GM18502 (cell line): ENCODE results near the gene PIGN.

Experiments
- ATAC-seq: cut with Tn5 transposase; IDR thresholded peaks from one replicate; pipeline ENCODE4 v1.9.1; 2021; ENCODE audit warnings: mild to moderate bottlenecking; ENCODE audit not compliant: unreplicated experiment, poor library complexity

PIGN gene

GRCh38 chr18:62119884-62120283, 67.0 kb downstream of the PIGN start:
- no peak for ATAC-seq

GRCh38 chr18:62118328-62118727, 68.5 kb downstream of the PIGN start:
- no peak for ATAC-seq

- no peak for ATAC-seq
Measured at GRCh38 chr18:62109676-62110075, 77.2 kb downstream of the PIGN start.

GRCh38 chr18:62107881-62108280, 79.0 kb downstream of the PIGN start:
- no peak for ATAC-seq

GRCh38 chr18:62106271-62106670, 80.6 kb downstream of the PIGN start:
- no peak for ATAC-seq

- no peak for ATAC-seq
Measured at GRCh38 chr18:62105376-62105775, 81.5 kb downstream of the PIGN start.

- no peak for ATAC-seq
Measured at GRCh38 chr18:62102221-62102620, 84.6 kb downstream of the PIGN start.

- no peak for ATAC-seq
Measured at GRCh38 chr18:62101321-62101721, 85.5 kb downstream of the PIGN start.

GRCh38 chr18:62098960-62099359, 87.9 kb downstream of the PIGN start:
- no peak for ATAC-seq

GRCh38 chr18:62097698-62098097, 89.2 kb downstream of the PIGN start:
- ATAC-seq, result no peak

GRCh38 chr18:62091487-62092120, 95.3 kb downstream of the PIGN start:
- no peak for ATAC-seq

GRCh38 chr18:62089174-62089573, 97.7 kb downstream of the PIGN start:
- ATAC-seq, result no peak

GRCh38 chr18:62088156-62088555, 98.7 kb downstream of the PIGN start:
- no peak for ATAC-seq

GRCh38 chr18:62085756-62086155, 101.1 kb downstream of the PIGN start:
- ATAC-seq, result no peak

GRCh38 chr18:62081761-62082294, 105.0 kb downstream of the PIGN start:
- no peak for ATAC-seq

- ATAC-seq, result no peak
Measured at GRCh38 chr18:62081248-62081647, 105.6 kb downstream of the PIGN start.

- ATAC-seq, result no peak
Measured at GRCh38 chr18:62080172-62080900, 106.5 kb downstream of the PIGN start.

GRCh38 chr18:62073461-62074281, 113.2 kb downstream of the PIGN start:
- no peak for ATAC-seq

GRCh38 chr18:62072370-62072769, 114.5 kb downstream of the PIGN start:
- no peak for ATAC-seq

GRCh38 chr18:62071071-62071470, 115.8 kb downstream of the PIGN start:
- no peak for ATAC-seq

GRCh38 chr18:62070302-62070701, 116.6 kb downstream of the PIGN start:
- no peak for ATAC-seq
